Peyer's patch (tissue), 4 donors: Measurements from ENCODE around the gene DDX11. TPM values are rescaled to one million over a fixed set of nuclear protein-coding genes. Genes with fewer than 3 reads are reported as not detected.
"Not testable (repeated sequence)": the region's sequence is repeated elsewhere in the genome, so short reads cannot be mapped to it uniquely, and the experiment has no call there.

ENCODE experiments used
- DNase-seq, 3 donors: peaks; one replicate each; pipeline ENCODE4 v3.0.0-alpha.2; 2017 to 2019
- H3K27ac ChIP-seq, 4 donors: fragments of 200-600 bp; sonication (generic); one replicate each; pipeline ENCODE4 v1.5.1; 2016 to 2019
- H3K27me3 ChIP-seq, 2 donors: fragments of 200-600 bp; sonication (generic); one replicate each; pipeline ENCODE4 v1.5.1; 2019
- H3K36me3 ChIP-seq, 3 donors: fragments of 200-600 bp; sonication (generic); one replicate each; pipeline ENCODE4 v1.5.1; 2016 to 2019
- H3K4me1 ChIP-seq, 4 donors: fragments of 200-600 bp; sonication (generic); one replicate each; pipeline ENCODE4 v1.5.1; 2016 to 2019
- H3K4me3 ChIP-seq, 4 donors: fragments of 200-600 bp; sonication (generic); 1 replicate in 3 of 4; 2 replicates in 1 of 4; pipeline ENCODE4 v1.5.1; 2016 to 2019; ENCODE audit warnings: mild to moderate bottlenecking in 1 of 4
- H3K9me3 ChIP-seq, 4 donors: fragments of 200-600 bp; sonication (generic); one replicate each; pipeline ENCODE4 v1.5.1; 2016 to 2019; ENCODE audit warnings: mild to moderate bottlenecking in 1 of 4
- CTCF ChIP-seq, 6 experiments: fragments of 450-650 bp in 4 of 6; fragments of 200-600 bp in 2 of 6; sonication (generic) in 1 of 6; IDR thresholded peaks; one replicate each; pipeline ENCODE4 v1.5.1; 2017 to 2019; ENCODE audit warnings: antibody characterized with exemption in 6 of 6, mild to moderate bottlenecking in 3 of 6, moderate library complexity in 1 of 6
- POLR2A ChIP-seq, 2 donors: fragments of 450-650 bp; IDR thresholded peaks; one replicate each; pipeline ENCODE4 v1.5.1; 2017; ENCODE audit warnings: antibody characterized with exemption in 2 of 2, mild to moderate bottlenecking in 2 of 2, moderate library complexity in 2 of 2
- total RNA-seq, 4 donors: library from RNA; depleted of rRNA; stranded (reverse); fragments of >200 nt; gene quantifications; one replicate each; pipeline ENCODE4 v1.1.0, GENCODE V29; 2016

DDX11 gene
- total RNA-seq, 4 donors from 2014 or later: 53.1 to 189 (median 100) TPM

DNA sequence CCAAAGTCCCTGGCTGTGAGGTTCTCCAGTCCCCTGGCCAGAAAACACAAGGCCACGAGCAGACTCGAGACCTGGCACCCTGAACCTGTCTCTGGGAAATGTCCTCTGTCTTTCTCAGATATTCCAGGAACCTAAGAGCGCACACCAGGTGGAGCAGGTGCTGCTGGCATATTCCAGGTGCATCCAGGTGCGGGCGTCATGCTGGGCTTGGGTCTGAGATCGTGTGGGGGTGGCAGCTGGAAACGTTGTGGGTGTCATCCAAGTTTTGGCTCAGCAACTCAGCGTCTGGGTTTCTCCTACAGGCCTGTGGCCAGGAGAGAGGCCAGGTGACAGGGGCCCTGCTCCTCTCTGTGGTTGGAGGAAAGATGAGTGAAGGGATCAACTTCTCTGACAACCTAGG lies 28.5 kb downstream of the DDX11 start:
- Histone ChIP-seq H3K36me3 (peaks cover 0 to 37% (median 0%) of the 10 kb centered on the region in 3 donors), H3K4me1 (peaks cover 0 to 11% (median 0%) of the 10 kb centered on the region in 4 donors)
- H3K27me3 ChIP-seq, DNase-seq, H3K27ac ChIP-seq, H3K9me3 ChIP-seq, H3K4me3 ChIP-seq: not testable (repeated sequence)

- not testable (repeated sequence) for H3K4me3 ChIP-seq, H3K27ac ChIP-seq, H3K9me3 ChIP-seq, DNase-seq, H3K27me3 ChIP-seq
- H3K36me3 ChIP-seq: peaks cover 0 to 37% (median 0%) of the 10 kb centered on the region in 3 donors
- peaks cover 0 to 11% (median 0%) of the 10 kb centered on the region in 4 donors for H3K4me1 ChIP-seq
Measured at GRCh38 chr12:31102596-31102995, 28.9 kb downstream of the DDX11 start.

GRCh38 chr12:31103561-31103975 lies 29.9 kb downstream of the DDX11 start:
- not testable (repeated sequence) for H3K27me3 ChIP-seq, H3K9me3 ChIP-seq
- peak overlapping the region in 3 of 4 donors; percentile 59 to 90 (median 78) for H3K27ac ChIP-seq
- DNase-seq: peak in 2 of 3 donors; percentile 92 to 96
- peaks cover 0 to 11% (median 0%) of the 10 kb centered on the region in 4 donors for H3K4me1 ChIP-seq
- H3K4me3 ChIP-seq: peak overlapping the region in 2 of 4 donors; percentile 15 to 21
- H3K36me3 ChIP-seq: peaks cover 0 to 37% (median 0%) of the 10 kb centered on the region in 3 donors
- peak in 1 of 2 donors; percentile 29 for TF ChIP-seq POLR2A (IDR thresholded peaks at IDR 0.05)

DNA sequence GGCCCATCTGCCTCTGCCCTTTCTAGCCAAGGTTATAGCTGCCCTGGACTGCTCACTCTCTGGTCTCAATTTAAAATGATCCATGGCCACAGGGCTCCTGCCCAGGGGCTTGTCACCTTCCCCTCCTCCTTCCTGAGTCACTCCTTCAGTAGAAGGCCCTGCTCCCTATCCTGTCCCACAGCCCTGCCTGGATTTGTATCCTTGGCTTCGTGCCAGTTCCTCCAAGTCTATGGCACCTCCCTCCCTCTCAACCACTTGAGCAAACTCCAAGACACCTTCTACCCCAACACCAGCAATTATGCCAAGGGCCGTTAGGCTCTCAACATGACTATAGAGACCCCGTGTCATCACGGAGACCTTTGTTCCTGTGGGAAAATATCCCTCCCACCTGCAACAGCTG lies 30.6 kb downstream of the DDX11 start:
- H3K4me1 ChIP-seq: peaks cover 0 to 11% (median 0%) of the 10 kb centered on the region in 4 donors
- not testable (repeated sequence) for H3K4me3 ChIP-seq, H3K9me3 ChIP-seq, H3K27me3 ChIP-seq, DNase-seq
- peaks cover 0 to 37% (median 0%) of the 10 kb centered on the region in 3 donors for H3K36me3 ChIP-seq
- H3K27ac ChIP-seq: peak overlapping the region in 3 of 4 donors; percentile 59 to 90 (median 78)

- not testable (repeated sequence) for DNase-seq, H3K4me3 ChIP-seq, H3K9me3 ChIP-seq, H3K27me3 ChIP-seq
- Histone ChIP-seq H3K4me1 (peaks cover 0 to 11% (median 0%) of the 10 kb centered on the region in 4 donors), H3K36me3 (peaks cover 0 to 37% (median 0%) of the 10 kb centered on the region in 3 donors), H3K27ac (peak overlapping the region in 2 of 4 donors; percentile 78 to 90)
Measured at GRCh38 chr12:31104773-31105172, 31.1 kb downstream of the DDX11 start.

- H3K4me3 ChIP-seq: no peak overlapping the region
- H3K27me3 ChIP-seq: no peaks in the 10 kb centered on the region
- DNase-seq: no peak
- no peak overlapping the region for H3K27ac ChIP-seq
- peaks cover 0 to 31% (median 0%) of the 10 kb centered on the region in 3 donors for H3K36me3 ChIP-seq
- H3K9me3 ChIP-seq: no peaks in the 10 kb centered on the region
- TF ChIP-seq CTCF (IDR thresholded peaks at IDR 0.05): no peak
- no peak for TF ChIP-seq POLR2A (IDR thresholded peaks at IDR 0.05)
- H3K4me1 ChIP-seq: peaks cover 0 to 15% (median 0%) of the 10 kb centered on the region in 4 donors
Measured at GRCh38 chr12:31105668-31106067, 32.0 kb downstream of the DDX11 start.

DNA sequence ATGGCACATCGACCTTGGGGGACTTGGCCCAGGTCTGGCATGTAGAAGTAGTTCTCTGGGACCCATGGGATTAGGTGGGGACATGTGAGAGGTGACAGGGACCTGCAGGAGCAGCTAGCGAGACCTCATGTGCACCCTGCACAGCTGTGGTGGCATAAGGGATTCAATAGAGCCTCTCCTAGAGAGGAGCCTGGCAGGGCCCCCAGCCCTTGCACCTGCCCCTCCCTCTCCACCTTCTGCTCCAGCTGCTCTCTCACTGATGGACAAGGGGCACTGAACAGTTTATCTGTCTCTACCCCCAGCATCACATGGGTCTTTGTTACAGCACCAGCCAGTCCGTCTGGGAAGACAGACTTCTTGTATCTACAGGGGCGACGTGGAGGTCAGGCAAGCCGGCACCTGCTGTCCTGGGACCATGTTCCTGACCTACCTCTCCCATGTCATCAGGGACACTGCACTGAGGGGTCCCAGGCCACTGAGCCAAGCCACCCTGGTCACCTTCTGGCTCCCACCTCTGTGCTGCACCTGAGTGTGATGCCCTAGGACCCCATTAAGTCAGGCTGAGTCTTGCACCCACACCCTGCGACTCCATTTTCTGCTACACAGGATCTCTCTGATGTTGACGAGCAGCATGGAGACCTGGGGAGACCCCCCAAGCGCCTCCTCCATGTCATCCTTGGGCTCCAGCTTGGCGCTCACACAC lies 32.6 kb downstream of the DDX11 start:
- Histone ChIP-seq H3K27me3 (no peaks in the 10 kb centered on the region), H3K9me3 (no peaks in the 10 kb centered on the region), H3K27ac (no peak overlapping the region), H3K36me3 (peaks cover 0 to 26% (median 0%) of the 10 kb centered on the region in 3 donors), H3K4me1 (peaks cover 0 to 15% (median 0%) of the 10 kb centered on the region in 4 donors), H3K4me3 (no peak overlapping the region)
- DNase-seq: no peak
- TF ChIP-seq CTCF (IDR thresholded peaks at IDR 0.05) (no peak), POLR2A (IDR thresholded peaks at IDR 0.05) (no peak)

DNA sequence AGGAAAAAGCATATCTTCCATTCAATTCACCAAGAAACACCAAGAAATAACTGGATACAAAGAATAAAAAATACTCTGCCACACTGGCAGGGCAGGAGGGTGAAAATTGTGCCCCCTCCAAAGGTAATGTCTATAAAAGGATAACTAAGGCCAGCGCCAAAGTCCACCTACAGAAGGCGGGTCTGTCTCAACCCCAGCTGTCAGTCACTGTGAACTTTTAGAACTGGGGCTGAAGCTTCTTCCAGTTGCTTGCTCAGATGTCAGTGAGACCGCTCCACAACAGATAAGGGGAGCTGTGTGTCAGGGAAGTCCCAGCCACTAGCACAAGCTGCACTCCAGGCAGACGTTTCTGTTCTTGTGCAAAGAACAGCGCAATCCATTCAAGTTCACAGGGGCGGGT lies 36.1 kb downstream of the DDX11 start:
- H3K4me3 ChIP-seq, H3K9me3 ChIP-seq: not testable (repeated sequence)
- peak in 1 of 3 donors; percentile 40 for DNase-seq

DNA sequence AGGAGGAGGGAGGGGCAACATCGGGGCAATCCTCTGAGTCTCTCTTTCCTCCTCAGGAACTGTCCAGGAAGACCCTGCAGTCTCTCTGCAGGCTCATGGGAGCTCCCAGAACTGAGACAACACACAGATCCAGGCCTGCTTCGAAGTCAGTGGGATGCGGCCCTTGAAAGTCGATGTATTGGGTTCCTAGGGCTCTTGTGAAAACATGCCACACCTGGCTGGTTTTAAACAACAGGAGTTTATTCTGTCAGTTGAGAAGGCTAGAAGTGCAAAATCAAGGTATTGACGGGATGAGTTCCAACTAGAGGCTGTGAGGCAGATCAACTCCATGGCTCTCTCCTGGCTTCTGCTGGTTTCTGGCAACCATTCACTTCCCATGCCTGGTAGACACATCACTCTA lies 36.6 kb downstream of the DDX11 start:
- H3K27me3 ChIP-seq, H3K36me3 ChIP-seq: not testable (repeated sequence)

More for the DNA sequence above, 36.1 kb downstream of the DDX11 start:
- not testable (repeated sequence) for H3K36me3 ChIP-seq, H3K27me3 ChIP-seq, H3K4me1 ChIP-seq
- H3K27ac ChIP-seq: peak overlapping the region in 1 of 4 donors; percentile 50

GRCh38 chr12:31115092-31115601 lies 41.5 kb downstream of the DDX11 start:
- not testable (repeated sequence) for H3K36me3 ChIP-seq, H3K27me3 ChIP-seq, H3K4me3 ChIP-seq, H3K9me3 ChIP-seq
- peak in 1 of 3 donors; percentile 47 for DNase-seq
- H3K27ac ChIP-seq: peak overlapping the region in 1 of 4 donors; percentile 13
- H3K4me1 ChIP-seq: peaks cover 0 to 24% (median 0%) of the 10 kb centered on the region in 4 donors

More for the DNA sequence above, 36.6 kb downstream of the DDX11 start:
- not testable (repeated sequence) for H3K9me3 ChIP-seq, DNase-seq, H3K4me3 ChIP-seq, H3K4me1 ChIP-seq
- H3K27ac ChIP-seq: peak overlapping the region in 1 of 4 donors; percentile 50

DNA sequence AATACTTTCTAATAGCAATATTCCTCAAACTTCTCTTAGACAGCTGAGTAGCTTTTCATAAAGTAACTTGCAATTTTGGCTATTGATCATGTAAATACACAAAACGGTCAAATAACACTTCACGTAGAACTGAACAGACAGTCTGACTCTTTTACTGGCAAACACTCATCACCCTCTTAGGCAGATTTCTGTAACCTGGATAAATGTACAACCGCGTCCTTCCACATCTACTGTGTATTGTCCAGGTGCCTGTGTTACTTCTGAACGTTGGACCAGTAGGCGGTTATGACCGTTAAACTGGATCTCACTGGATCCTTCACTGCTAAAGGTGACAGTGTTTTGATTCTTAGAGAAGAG lies 43.2 kb downstream of the DDX11 start:
- H3K27ac ChIP-seq, DNase-seq, H3K27me3 ChIP-seq, H3K9me3 ChIP-seq, H3K36me3 ChIP-seq: not testable (repeated sequence)
- peaks cover 0 to 23% (median 0%) of the 10 kb centered on the region in 4 donors for H3K4me1 ChIP-seq
- peak overlapping the region in 3 of 4 donors; percentile 49 to 66 (median 57) for H3K4me3 ChIP-seq
